BLaER1 treated with 17β-estradiol and CSF1 and Interleukin-3, amounts not matched to agents 10 nM and 100 nM (cell line): Measurements from ENCODE around the gene NR1H2.
"Not testable (repeated sequence)": the region's sequence is repeated elsewhere in the genome, so short reads cannot be mapped to it uniquely, and the experiment has no call there.

ENCODE experiments used
- H3K27ac ChIP-seq, 11 experiments: shearing (Covaris generic); formaldehyde crosslinking; 2 replicates each; pipeline ENCODE4 v1.8.1; 2022
- H3K27me3 ChIP-seq, 11 experiments: shearing (Covaris generic); formaldehyde crosslinking; 2 replicates each; pipeline ENCODE4 v1.8.1; 2022
- H3K36me3 ChIP-seq, 11 experiments: shearing (Covaris generic); formaldehyde crosslinking; 2 replicates each; pipeline ENCODE4 v1.8.1; 2022
- H3K4me1 ChIP-seq, 10 experiments: shearing (Covaris generic); formaldehyde crosslinking; 2 replicates each; pipeline ENCODE4 v1.8.1; 2022
- H3K4me2 ChIP-seq, 11 experiments: shearing (Covaris generic); formaldehyde crosslinking; 2 replicates each; pipeline ENCODE4 v1.8.1; 2022
- H3K4me3 ChIP-seq, 10 experiments: shearing (Covaris generic); formaldehyde crosslinking; 2 replicates each; pipeline ENCODE4 v1.8.1; 2022
- H3K9ac ChIP-seq, 11 experiments: shearing (Covaris generic); formaldehyde crosslinking; 2 replicates each; pipeline ENCODE4 v1.8.1; 2022
- H3K9me3 ChIP-seq, 11 experiments: shearing (Covaris generic); formaldehyde crosslinking; replicated peaks in 1 of 11; 2 replicates each; pipeline ENCODE4 v1.8.1; 2022
- H4K20me1 ChIP-seq, 11 experiments: shearing (Covaris generic); formaldehyde crosslinking; 2 replicates each; pipeline ENCODE4 v1.8.1; 2022
- Cebpa-rat ChIP-seq, 11 experiments: shearing (Covaris generic); IDR thresholded peaks; 2 replicates each; pipeline ENCODE4 v1.8.1; 2022

Gene NR1H2

DNA sequence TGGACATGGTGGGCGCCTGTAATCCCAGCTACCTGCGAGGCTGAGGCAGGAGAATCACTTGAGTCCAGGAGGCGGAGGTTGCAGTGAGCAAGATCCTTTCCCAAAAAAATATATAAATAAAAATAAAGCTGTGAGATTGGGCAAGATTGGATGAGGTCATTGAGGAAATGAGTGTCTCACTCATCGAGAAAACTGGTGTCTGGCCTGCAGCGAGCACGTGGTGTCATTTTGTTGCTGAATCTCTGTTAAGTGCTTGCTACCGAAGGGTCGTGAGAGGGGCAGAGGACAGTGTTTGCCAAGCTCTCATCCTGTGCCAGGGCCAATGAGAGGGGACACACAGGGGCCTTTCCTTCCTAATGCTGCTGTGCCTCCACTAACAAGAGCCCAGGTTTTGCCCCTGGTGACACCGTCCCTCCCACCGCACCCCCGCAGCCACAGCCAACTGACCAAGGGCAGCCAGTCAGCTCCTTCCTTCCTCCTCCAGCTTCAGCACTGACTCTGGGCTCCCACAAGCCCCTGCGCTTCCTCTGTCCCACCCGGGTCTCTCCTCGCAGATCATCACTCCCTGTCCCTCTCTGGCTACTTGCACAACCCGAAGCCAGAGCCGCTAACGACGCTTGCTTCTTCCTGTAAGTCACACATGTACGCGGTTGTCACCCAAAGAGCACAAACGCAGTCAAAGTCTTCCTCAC lies 11.1 kb downstream of the NR1H2 start:
- peaks cover 0 to 62% (median 44%) of the 10 kb centered on the region in 11 experiments; a peak in 19 of 22 replicates for H4K20me1 ChIP-seq
- H3K4me3 ChIP-seq: 0 out of 20 replicates have a peak overlapping the region, but pooled peaks of 1 of the 10 experiments have one; percentile 1
- peak overlapping the region in 8 of 11 experiments; percentile 29 to 99 (median 98); a peak in 15 of 22 replicates for H3K4me2 ChIP-seq
- H3K9ac ChIP-seq: peak overlapping the region; percentile 2 to 90 (median 57); a peak in 18 of 22 replicates
- TF ChIP-seq Cebpa-rat (IDR thresholded peaks at IDR 0.05): no peak; a peak in 1 of 22 replicates
- peaks cover 0 to 31% (median 27%) of the 10 kb centered on the region in 11 experiments; a peak in 17 of 22 replicates for H3K9me3 ChIP-seq
- H3K36me3 ChIP-seq: peaks cover 4 to 75% (median 69%) of the 10 kb centered on the region in 11 experiments
- peaks cover 27 to 46% (median 36%) of the 10 kb centered on the region in 10 experiments for H3K4me1 ChIP-seq
- peak overlapping the region in 9 of 11 experiments; percentile 22 to 94 (median 36); a peak in 17 of 22 replicates for H3K27ac ChIP-seq
- H3K27me3 ChIP-seq: no peaks in the 10 kb centered on the region

DNA sequence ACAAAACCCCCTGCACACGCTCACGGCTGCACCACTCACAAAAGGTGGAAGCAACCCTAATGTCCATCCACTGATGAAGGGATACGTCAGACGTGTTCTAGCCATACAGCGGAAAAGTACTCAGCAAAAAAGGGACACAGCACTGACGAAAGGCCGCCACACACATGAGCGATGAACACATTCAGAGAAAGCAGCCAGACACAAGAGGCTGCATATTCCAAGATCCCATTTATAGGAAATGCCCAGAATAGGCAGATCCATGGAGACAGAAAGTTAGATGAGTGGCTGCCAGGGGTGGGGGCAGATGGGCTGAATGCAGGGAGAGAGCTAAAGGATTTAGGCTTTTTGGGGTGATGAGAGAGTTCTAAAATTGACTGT lies 11.6 kb downstream of the NR1H2 start:
- Histone ChIP-seq H4K20me1 (peaks cover 0 to 67% (median 48%) of the 10 kb centered on the region in 11 experiments; a peak in 19 of 22 replicates), H3K4me2 (peak overlapping the region in 8 of 11 experiments; percentile 29 to 99 (median 98); a peak in 13 of 22 replicates), H3K4me3 (no peak overlapping the region), H3K4me1 (peaks cover 27 to 46% (median 36%) of the 10 kb centered on the region in 10 experiments), H3K9ac (peak overlapping the region in 9 of 11 experiments; percentile 2 to 90 (median 59); a peak in 6 of 22 replicates), H3K27me3 (no peaks in the 10 kb centered on the region), H3K9me3 (peaks cover 0 to 36% (median 29%) of the 10 kb centered on the region in 11 experiments; a peak in 17 of 22 replicates), H3K36me3 (peaks cover 3 to 75% (median 69%) of the 10 kb centered on the region in 11 experiments; a peak in 21 of 22 replicates), H3K27ac (peak overlapping the region in 6 of 11 experiments; percentile 22 to 94 (median 42); a peak in 10 of 22 replicates)
- TF ChIP-seq Cebpa-rat (IDR thresholded peaks at IDR 0.05): no peak

DNA sequence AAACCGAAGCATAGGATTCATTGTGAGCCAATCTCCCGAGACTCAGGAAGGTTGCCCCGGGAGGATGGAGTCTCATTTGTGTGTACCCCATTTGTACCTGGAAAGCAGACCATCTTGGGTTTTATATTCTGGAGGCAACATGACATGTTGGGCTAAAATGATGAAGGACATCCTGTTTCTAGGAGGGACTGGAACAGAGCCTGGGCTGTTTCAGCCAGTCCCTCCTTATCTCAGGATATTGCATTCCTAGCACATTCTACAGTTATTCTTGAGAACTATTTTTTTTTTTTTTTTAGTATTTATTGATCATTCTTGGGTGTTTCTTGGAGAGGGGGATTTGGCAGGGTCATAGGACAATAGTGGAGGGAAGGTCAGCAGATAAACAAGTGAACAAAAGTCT lies 14.0 kb downstream of the NR1H2 start:
- H3K27ac ChIP-seq, H3K4me3 ChIP-seq, H3K27me3 ChIP-seq, H3K9ac ChIP-seq, H3K4me2 ChIP-seq: not testable (repeated sequence)
- H3K9me3 ChIP-seq: peaks cover 0 to 41% (median 29%) of the 10 kb centered on the region in 11 experiments; a peak in 17 of 22 replicates
- H4K20me1 ChIP-seq: peaks cover 0 to 83% (median 57%) of the 10 kb centered on the region in 11 experiments; a peak in 16 of 22 replicates
- H3K4me1 ChIP-seq: peaks cover 16 to 31% (median 27%) of the 10 kb centered on the region in 10 experiments
- H3K36me3 ChIP-seq: peaks cover 7 to 95% (median 87%) of the 10 kb centered on the region in 11 experiments; a peak in 21 of 22 replicates

DNA sequence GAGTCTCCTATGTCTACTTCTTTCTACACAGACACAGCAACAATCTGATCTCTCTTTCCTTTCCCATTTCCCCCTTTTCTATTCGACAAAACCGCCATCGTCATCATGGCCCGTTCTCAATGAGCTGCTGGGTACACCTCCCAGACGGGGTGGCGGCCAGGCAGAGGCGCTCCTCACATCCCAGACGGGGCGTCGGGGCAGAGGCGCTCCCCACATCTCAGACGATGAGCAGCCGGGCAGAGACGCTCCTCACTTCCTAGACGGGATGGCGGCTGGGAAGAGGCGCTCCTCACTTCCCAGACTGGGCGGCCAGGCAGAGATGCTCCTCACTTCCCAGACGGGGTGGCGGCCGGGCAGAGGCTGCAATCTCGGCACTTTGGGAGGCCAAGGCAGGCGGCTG lies 14.7 kb downstream of the NR1H2 start:
- Histone ChIP-seq H4K20me1 (peaks cover 0 to 83% (median 53%) of the 10 kb centered on the region in 11 experiments; a peak in 15 of 22 replicates), H3K36me3 (peaks cover 7 to 100% (median 85%) of the 10 kb centered on the region in 11 experiments; a peak in 21 of 22 replicates)

DNA sequence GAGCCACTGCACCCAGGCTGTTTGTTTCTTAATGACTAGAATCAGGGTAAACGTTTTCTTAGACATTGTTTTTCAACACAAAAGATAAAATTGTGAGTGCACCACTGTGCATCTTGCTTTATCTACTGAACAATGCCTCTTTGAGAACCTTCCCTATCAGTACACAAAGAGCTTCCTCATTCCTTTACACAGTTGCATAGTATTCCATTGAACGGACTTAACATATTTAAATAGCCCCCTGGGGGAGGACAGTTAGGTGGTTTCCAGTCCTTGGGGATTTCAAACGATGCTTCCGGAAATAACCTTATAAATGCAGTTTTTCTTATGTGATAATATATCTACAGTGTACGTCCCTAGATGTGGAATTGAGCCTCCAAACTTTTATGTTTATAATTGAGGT lies 16.5 kb downstream of the NR1H2 start:
- TF ChIP-seq Cebpa-rat (IDR thresholded peaks at IDR 0.05): no peak
- no peak overlapping the region for H3K4me3 ChIP-seq

More for the DNA sequence above, 14.7 kb downstream of the NR1H2 start:
- not testable (repeated sequence) for H3K4me3 ChIP-seq, H3K27me3 ChIP-seq, H3K9ac ChIP-seq, H3K4me2 ChIP-seq, H3K27ac ChIP-seq
- Histone ChIP-seq H3K4me1 (peaks cover 9 to 24% (median 21%) of the 10 kb centered on the region in 10 experiments), H3K9me3 (peaks cover 0 to 41% (median 29%) of the 10 kb centered on the region in 11 experiments; a peak in 17 of 22 replicates)

DNA sequence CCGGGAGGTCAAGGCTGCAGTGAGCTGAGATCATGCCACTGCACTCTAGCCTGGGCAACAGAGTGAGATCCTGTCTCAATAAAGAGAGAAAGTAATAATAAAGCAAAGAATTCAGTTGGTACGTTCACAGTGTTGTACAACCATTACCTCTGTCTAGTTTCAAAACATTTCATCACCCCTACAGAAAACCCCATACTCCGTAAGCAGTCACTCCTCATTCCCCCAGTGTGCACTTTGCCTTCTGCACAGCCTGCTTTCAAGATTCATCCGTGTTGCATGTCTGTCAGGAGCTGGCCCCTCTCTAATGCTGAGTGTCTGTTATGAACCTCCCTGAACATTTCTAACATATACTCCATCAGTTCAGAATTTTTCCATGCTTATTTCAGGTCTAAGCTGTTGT lies 17.3 kb downstream of the NR1H2 start:
- Histone ChIP-seq H3K4me1 (no peaks in the 10 kb centered on the region), H3K27me3 (no peaks in the 10 kb centered on the region), H3K4me3 (no peak overlapping the region), H3K9ac (no peak overlapping the region), H4K20me1 (peaks cover 0 to 74% (median 41%) of the 10 kb centered on the region in 11 experiments; a peak in 17 of 22 replicates), H3K4me2 (no peak overlapping the region), H3K27ac (no peak overlapping the region), H3K9me3 (peaks cover 0 to 41% (median 29%) of the 10 kb centered on the region in 11 experiments; a peak in 17 of 22 replicates), H3K36me3 (peaks cover 7 to 97% (median 66%) of the 10 kb centered on the region in 11 experiments; a peak in 21 of 22 replicates)
- no peak for TF ChIP-seq Cebpa-rat (IDR thresholded peaks at IDR 0.05)

More for the DNA sequence above, 16.5 kb downstream of the NR1H2 start:
- Histone ChIP-seq H3K36me3 (peaks cover 7 to 100% (median 70%) of the 10 kb centered on the region in 11 experiments; a peak in 21 of 22 replicates), H3K4me2 (no peak overlapping the region), H3K27ac (no peak overlapping the region), H3K9me3 (peaks cover 0 to 41% (median 29%) of the 10 kb centered on the region in 11 experiments; a peak in 17 of 22 replicates), H3K4me1 (peaks cover 0 to 6% (median 2%) of the 10 kb centered on the region in 10 experiments; a peak in 12 of 20 replicates), H3K9ac (no peak overlapping the region), H4K20me1 (peaks cover 0 to 74% (median 47%) of the 10 kb centered on the region in 11 experiments; a peak in 16 of 22 replicates), H3K27me3 (no peaks in the 10 kb centered on the region)

DNA sequence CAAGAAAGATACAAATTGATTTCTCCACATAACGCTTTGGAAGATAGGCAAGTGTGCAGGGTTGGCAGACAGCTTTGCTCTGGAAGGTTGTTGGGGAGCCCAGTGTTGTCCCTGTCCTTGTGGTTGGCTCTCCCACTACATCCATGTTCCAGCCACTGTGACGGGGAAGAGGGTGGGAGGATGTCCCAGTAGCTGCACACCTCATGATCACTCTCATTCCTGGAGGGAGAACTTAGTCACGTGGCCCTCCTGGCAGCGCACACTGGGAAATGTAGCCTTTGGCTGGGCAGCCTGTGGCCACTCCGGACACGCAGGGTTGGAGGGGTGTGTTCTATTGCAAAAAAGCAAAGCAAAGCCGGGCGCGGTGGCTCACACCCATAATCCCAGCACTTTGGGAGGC lies 17.8 kb downstream of the NR1H2 start:
- H3K4me1 ChIP-seq: no peaks in the 10 kb centered on the region
- H3K36me3 ChIP-seq: peaks cover 10 to 97% (median 66%) of the 10 kb centered on the region in 11 experiments
- no peak for TF ChIP-seq Cebpa-rat (IDR thresholded peaks at IDR 0.05)
- peaks cover 0 to 40% (median 28%) of the 10 kb centered on the region in 11 experiments; a peak in 17 of 22 replicates for H3K9me3 ChIP-seq
- H3K9ac ChIP-seq: no peak overlapping the region
- no peak overlapping the region for H3K27ac ChIP-seq
- H3K4me3 ChIP-seq: no peak overlapping the region
- no peak overlapping the region for H3K4me2 ChIP-seq
- H3K27me3 ChIP-seq: no peaks in the 10 kb centered on the region
- peaks cover 0 to 74% (median 41%) of the 10 kb centered on the region in 11 experiments; a peak in 17 of 22 replicates for H4K20me1 ChIP-seq

DNA sequence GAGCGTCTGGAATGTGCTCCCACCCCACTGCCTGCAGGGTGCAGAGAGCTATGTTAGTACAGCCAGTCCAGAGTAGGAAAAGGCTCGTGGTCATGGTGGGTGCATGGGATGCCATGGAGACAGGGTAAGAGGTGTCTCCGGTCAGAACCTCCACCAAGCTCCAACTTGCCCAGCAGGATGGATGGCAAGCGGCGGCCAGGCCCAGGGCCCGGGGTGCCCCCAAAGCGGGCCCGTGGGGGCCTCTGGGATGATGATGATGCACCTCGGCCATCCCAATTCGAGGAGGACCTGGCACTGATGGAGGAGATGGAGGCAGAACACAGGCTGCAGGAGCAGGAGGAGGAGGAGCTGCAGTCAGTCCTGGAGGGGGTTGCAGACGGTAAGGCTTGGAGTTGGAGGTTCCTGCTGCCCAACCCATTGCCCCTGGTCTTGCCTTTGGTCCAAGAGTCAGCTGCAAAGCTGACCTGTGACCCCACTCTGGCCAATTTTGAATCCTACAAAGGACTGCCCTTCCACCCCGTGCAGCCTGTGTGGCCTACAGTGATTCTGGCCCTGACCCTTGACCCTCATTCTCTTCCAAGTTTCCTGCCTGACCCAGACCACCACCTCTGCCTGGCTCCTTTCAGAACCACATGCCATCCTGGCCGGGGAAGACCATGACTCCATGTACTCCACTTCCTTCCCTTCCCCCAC lies 22.6 kb downstream of the NR1H2 start:
- Histone ChIP-seq H3K9ac (no peak overlapping the region), H3K4me3 (no peak overlapping the region), H3K4me1 (peaks cover 0 to 4% (median 0%) of the 10 kb centered on the region in 10 experiments; a peak in 2 of 20 replicates), H4K20me1 (peaks cover 0 to 68% (median 44%) of the 10 kb centered on the region in 11 experiments; a peak in 17 of 22 replicates), H3K27me3 (no peaks in the 10 kb centered on the region), H3K36me3 (peaks cover 29 to 97% (median 58%) of the 10 kb centered on the region in 11 experiments; a peak in 21 of 22 replicates), H3K4me2 (no peak overlapping the region), H3K9me3 (no peaks in the 10 kb centered on the region), H3K27ac (no peak overlapping the region)
- TF ChIP-seq Cebpa-rat (IDR thresholded peaks at IDR 0.05): no peak
